Umbilical cord (tissue), 2 donors: Measurements from ENCODE around the gene MEFV. TPM values are rescaled to one million over a fixed set of nuclear protein-coding genes. Genes with fewer than 3 reads are reported as not detected.
"Not testable (repeated sequence)": the region's sequence is repeated elsewhere in the genome, so short reads cannot be mapped to it uniquely, and the experiment has no call there.

Experiments
- DNase-seq: peaks from one replicate; pipeline ENCODE4 v3.0.0-alpha.2; 2015; ENCODE audit warnings: low spot score
- total RNA-seq: library from RNA; depleted of rRNA; stranded (reverse); fragments of >200 nt; gene quantifications from one replicate; pipeline ENCODE4 v1.2.3, GENCODE V29; 2014; ENCODE audit warnings: low replicate concordance; ENCODE audit not compliant: insufficient read depth

Gene MEFV
- total RNA-seq, 1 donor from 2014 or later: 6.7 TPM

GRCh38 chr16:3215601-3216262, 40.7 kb downstream of the MEFV start:
- no peak for DNase-seq

DNA sequence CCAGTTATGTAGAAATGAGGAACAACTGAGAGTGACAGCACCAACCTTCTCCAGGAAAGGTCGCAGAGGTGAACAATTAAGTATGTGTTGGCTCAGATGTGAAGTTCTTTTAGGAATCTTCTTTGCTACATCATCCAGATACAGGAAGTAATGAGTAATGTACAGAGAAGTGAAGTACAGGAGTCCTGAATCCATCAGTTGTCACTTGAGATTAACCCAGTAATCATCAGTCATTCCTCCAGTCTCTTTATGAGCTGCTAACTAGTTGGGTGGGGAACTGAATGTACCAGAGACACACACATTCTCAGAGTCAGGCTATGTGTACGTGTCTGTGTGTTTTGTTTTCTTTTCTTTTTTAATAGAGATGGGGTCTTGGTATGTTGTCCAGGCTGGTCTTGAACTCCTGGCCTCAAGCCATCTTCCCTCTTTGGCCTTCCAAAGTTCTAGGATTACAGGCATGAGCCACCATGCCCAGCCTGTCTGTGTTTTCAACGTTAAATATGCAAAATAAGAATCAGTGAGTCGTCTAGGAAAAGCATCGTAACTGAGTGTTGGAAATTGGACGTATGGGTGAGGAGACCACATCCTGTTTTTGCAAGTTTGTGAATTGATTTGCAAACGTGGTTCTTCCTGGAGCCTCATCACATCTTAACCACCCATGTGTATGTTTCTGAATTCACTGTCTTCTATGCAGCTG, 41.4 kb downstream of the MEFV start:
- DNase-seq: no peak

DNA sequence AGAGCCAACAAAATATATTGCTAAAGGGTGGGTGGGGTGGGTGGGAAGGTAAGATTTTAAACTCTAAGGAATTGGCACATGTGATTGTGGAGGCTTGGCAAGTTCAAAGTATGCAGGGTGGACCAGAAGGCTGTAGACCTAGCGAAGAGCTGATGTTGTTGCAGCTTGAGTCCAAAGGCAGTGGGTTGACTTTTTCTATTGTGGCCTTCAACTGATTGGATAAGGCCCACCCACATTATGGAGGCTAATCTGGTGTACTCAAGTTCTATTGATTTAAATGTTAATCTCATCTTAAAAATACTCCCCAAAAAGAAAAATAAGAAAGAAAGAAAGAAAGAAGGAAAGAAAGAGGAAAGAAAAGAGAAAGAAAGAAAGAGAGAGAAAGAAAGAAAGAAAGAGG, 43.9 kb downstream of the MEFV start:
- no peak for DNase-seq

GRCh38 chr16:3212006-3212405, 44.4 kb downstream of the MEFV start:
- DNase-seq: no peak

- DNase-seq: no peak
Observed at GRCh38 chr16:3207086-3207953, 49.1 kb downstream of the MEFV start.

- not testable (repeated sequence) for DNase-seq
Observed at GRCh38 chr16:3205939-3206338, 50.5 kb downstream of the MEFV start.

DNA sequence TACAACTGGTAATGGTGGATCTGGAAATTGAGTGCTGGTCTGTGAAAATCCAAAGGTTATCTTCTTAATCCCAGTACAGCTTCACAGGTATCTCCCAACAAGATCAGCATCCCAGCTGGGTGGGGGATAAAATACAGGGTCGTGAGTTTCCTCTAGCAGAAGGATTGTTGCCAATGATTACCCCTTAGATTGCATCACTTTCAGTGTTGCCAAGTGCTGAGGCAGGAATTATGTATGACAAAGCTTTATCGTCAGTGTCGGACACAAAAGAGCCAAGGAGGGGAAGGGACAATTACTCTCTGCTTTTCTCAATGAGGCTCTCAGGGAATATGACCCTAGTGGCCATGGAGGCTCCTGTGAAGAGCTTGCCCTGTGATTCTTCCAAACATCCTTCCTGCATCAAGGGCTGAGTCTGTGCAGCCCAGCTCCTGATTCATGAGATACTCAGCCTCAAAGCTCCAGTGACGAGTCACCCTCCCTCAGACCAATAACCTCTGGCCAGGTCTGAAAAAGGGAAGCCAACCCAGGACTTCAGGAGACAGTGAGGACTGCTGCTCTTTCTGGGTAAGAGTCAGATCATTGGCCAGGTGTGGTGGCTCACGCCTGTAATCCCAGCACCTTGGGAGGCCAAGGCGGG, 53.4 kb downstream of the MEFV start:
- DNase-seq: no peak

DNA sequence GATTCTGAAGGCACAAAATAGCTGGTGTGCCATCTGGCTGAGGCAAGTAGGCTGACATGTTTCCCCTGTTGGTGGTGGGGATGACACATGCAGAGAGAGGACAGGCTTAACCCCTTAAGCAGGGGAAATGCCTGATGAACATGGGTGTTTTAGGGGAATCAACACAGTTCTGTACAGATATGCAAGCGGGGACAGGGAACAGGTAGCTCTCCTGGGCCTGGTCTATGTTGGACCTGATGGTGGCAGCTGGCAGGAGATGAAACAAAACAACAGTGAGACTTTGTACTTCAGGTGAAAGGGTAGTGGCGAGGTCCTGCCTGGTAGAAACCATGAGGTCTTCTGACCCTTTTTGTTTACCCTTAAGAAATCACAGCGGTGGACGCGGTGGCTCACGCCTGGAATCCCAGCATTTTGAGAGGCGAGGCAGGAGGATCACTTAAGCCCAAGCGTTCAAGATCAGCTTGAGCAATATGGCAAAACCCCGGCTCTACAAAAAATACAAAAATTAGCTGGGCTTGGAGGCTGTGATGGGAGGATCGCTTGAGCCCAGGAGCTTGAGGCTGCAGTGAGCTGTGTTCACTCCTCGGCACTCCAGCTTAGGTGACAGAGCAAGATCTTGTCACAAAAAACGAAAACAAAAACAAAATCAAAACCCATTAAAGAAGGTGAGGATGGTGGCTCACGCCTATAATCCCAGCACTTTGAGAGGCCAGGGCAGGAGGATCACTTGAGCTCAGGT, 57.9 kb downstream of the MEFV start:
- no peak for DNase-seq

DNA sequence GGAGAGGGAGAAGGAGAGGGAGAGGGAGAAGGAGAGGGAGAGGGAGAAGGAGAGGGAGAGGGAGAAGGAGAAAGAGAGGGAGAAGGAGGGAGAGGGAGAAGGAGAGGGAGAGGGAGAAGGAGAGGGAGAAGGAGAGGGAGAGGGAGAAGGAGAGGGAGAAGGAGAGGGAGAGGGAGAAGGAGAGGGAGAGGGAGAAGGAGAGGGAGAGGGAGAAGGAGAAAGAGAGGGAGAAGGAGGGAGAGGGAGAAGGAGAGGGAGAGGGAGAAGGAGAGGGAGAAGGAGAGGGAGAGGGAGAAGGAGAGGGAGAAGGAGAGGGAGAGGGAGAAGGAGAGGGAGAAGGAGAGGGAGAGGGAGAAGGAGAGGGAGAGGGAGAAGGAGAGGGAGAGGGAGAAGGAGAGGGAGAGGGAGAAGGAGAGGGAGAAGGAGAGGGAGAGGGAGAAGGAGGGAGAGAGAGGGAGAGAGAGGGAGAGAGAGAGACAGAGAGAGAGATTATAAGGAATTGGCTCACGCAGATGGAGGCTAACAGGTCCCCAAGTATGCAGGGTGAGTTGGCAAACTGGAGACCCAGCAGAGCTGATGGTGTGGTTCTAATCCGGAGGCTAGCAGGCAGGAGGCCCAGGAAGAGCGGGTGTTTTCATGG, 58.6 kb downstream of the MEFV start:
- DNase-seq: not testable (repeated sequence)

GRCh38 chr16:3195975-3196374, 60.5 kb downstream of the MEFV start:
- DNase-seq: no peak

DNA sequence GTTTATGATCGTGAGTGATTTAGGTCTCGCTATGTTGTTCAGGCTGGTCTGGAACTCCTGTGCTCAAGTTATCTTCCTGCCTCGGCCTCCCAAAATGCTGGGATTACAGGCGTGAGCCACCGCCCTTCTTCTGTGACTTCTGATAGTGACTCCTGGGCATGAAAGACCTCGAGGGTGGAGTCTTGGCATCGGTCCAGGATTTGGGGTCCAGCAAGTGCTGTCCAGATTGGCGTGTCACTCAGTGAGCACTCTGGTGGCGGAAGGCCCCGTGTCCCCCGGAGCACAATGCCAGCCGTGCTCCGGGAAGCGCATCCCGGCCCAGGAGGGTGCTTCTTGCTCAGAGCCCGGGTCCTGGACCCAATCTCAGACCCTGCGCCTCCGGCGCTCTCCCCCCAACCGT, 61.6 kb downstream of the MEFV start:
- DNase-seq: no peak

- DNase-seq: no peak
Observed at GRCh38 chr16:3193221-3194212, 62.9 kb downstream of the MEFV start.

DNA sequence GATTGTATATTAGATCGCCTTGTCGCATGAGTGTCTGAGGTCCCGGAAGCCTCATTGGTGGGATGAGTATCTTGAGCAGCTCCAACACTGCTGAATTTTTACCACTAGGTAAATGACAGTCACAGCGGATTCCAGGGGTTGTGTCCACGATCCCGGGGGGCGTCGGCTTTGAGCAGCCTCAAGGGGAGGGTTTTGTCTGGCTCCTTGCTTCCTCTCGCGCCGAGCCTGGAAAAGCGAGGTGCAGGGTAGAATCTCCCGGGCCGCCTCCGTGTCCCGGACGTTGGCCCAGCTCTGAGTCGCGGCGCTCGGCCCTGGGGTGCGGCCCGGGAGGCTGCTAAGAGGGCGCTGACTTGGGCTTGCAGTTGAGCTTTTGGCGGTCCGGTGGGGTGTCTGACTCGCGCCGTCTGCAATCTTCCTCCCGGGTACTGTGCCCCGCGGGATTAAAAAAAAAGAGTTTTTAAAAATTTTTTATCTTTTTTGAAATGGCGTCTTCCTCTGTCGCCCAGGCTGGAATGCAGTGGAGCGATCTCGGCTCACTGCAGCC, 63.9 kb downstream of the MEFV start:
- no peak for DNase-seq

Other genes with a start within 250 kb of the MEFV start
- gene CLDN9, start 243.7 kb downstream of the MEFV start, total RNA-seq: not detected
- 0.72 TPM for gene CLDN6, start 238.4 kb downstream of the MEFV start, total RNA-seq
- gene TNFRSF12A, start 236.3 kb downstream of the MEFV start, total RNA-seq: 150 TPM
- 3.1 TPM for gene HCFC1R1, start 232.7 kb downstream of the MEFV start, total RNA-seq
- 29.4 TPM for gene THOC6, start 232.6 kb downstream of the MEFV start, total RNA-seq
- 2.2 TPM for gene BICDL2, start 219.7 kb downstream of the MEFV start, total RNA-seq
- 0.24 TPM for gene MMP25, start 210.1 kb downstream of the MEFV start, total RNA-seq
- gene IL32, start 191.0 kb downstream of the MEFV start, total RNA-seq: 13.2 TPM
- not detected for gene ZSCAN10, start 157.3 kb downstream of the MEFV start, total RNA-seq
- 8.9 TPM for gene ZNF205, start 144.0 kb downstream of the MEFV start, total RNA-seq
- gene ZNF213, start 121.6 kb downstream of the MEFV start, total RNA-seq: 0.96 TPM
- 0.96 TPM for gene OR1F1, start 68.4 kb downstream of the MEFV start, total RNA-seq
- gene ZNF200, start 21.5 kb downstream of the MEFV start, total RNA-seq: 13.5 TPM
- gene ZNF263, start 26.9 kb upstream of the MEFV start, total RNA-seq: 53.7 TPM
- gene TIGD7, start 48.8 kb upstream of the MEFV start, total RNA-seq: 20.5 TPM
- gene ZNF75A, start 48.9 kb upstream of the MEFV start, total RNA-seq: 28.4 TPM
- gene OR2C1, start 99.3 kb upstream of the MEFV start, total RNA-seq: 3.6 TPM
- gene ZSCAN32, start 144.4 kb upstream of the MEFV start, total RNA-seq: 13.7 TPM
- gene ZNF174, start 144.6 kb upstream of the MEFV start, total RNA-seq: 3.9 TPM
- 6.0 TPM for gene ZNF597, start 186.9 kb upstream of the MEFV start, total RNA-seq
- gene NAA60, start 187.0 kb upstream of the MEFV start, total RNA-seq: 41.9 TPM
- not detected for gene C16orf90, start 238.9 kb upstream of the MEFV start, total RNA-seq
- gene CLUAP1, start 244.4 kb upstream of the MEFV start, total RNA-seq: 33.5 TPM